ENCODE results near the gene CAMK1D. TPM values are rescaled to one million over a fixed set of nuclear protein-coding genes. Genes with fewer than 3 reads are reported as not detected.
A peak's percentile ranks its signal among the peaks of the same experiment; 100 is the strongest.

Gene CAMK1D
- total RNA-seq, 2 experiments from 2014 or later, result 28.8 to 35.3 TPM

- intact Hi-C loops (cut with DNase I, micrococcal nuclease), result no loop called here
- peaks cover 7% of the 10 kb centered on the region for H3K36me3 Mint-ChIP-seq (ENCODE audit: low read depth)
- no peaks in the 10 kb centered on the region for H3K9me3 ChIP-seq (ENCODE audit: control insufficient read depth in 1 of 2, insufficient read depth in 1 of 2, low read length in 2 of 2)
- no peak overlapping the region for H3K4me3 Mint-ChIP-seq
- TF ChIP-seq CTCF (IDR thresholded peaks at IDR 0.05), result no peak
- no peak overlapping the region for H3K27ac ChIP-seq (ENCODE audit: low read depth in 1 of 2, low read length in 2 of 2)
- ATAC-seq (ENCODE audit: poor library complexity) (no peak), DNase-seq (no peak)
- peaks cover 33% of the 10 kb centered on the region for H3K4me1 Mint-ChIP-seq (ENCODE audit: low read depth)
- no peaks in the 10 kb centered on the region for H3K27me3 Mint-ChIP-seq
- H3K27ac Mint-ChIP-seq, result no peak overlapping the region
- ChIA-PET CTCF (interaction anchor here (0.6 kb wide), 1 partner anchor 41 kb away, joined by 4 read pairs; no protein-coding TSS in a partner anchor), POLR2A (interaction anchor here (1.1 kb wide), 1 partner anchor 9 kb away, joined by 3 read pairs; no protein-coding TSS in a partner anchor)
- peaks cover 4% of the 10 kb centered on the region for H3K4me1 ChIP-seq (ENCODE audit: insufficient read depth, low read length)
- no peak overlapping the region for H3K4me3 ChIP-seq (ENCODE audit: low read length)
- no peaks in the 10 kb centered on the region for H3K27me3 ChIP-seq (ENCODE audit: control insufficient read depth in 1 of 2, insufficient read depth in 2 of 2, low read length in 2 of 2)
- H3K36me3 ChIP-seq (ENCODE audit: insufficient read depth, low read length), result no peaks in the 10 kb centered on the region
- H3K9me3 Mint-ChIP-seq, result no peaks in the 10 kb centered on the region
These were observed 276.2 kb downstream of the CAMK1D start for GRCh38 chr10:12625393-12626023.

DNA sequence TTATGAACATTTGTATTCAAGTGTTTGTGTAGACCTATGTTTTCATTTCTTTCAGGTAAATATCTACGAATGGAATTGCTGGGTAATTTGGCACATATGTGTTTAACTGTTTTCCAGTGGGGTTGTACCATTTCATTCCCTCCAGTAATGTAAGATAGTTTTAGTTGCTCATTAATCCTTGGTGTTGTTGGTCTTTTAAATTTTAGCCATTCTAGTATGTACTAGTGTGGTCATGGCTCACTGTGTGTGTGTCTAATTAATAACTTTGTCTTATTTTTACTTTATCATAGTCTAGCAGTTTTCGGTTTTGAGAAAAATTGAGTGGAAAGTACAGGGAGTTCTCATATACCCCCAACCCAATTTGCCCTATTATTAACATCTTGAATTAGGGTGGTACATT, 278.8 kb downstream of the CAMK1D start:
- Mint-ChIP-seq H3K4me1 (ENCODE audit: low read depth) (peaks cover 44% of the 10 kb centered on the region), H3K27me3 (no peaks in the 10 kb centered on the region), H3K4me3 (no peak overlapping the region), H3K36me3 (ENCODE audit: low read depth) (peaks cover 7% of the 10 kb centered on the region), H3K27ac (no peak overlapping the region), H3K9me3 (no peaks in the 10 kb centered on the region)
- no peaks in the 10 kb centered on the region for H3K27me3 ChIP-seq (ENCODE audit: control insufficient read depth in 1 of 2, insufficient read depth in 2 of 2, low read length in 2 of 2)
- no peak overlapping the region for H3K27ac ChIP-seq (ENCODE audit: low read depth in 1 of 2, low read length in 2 of 2)
- no peak for ATAC-seq (ENCODE audit: poor library complexity)
- H3K4me1 ChIP-seq (ENCODE audit: insufficient read depth, low read length), result peaks cover 4% of the 10 kb centered on the region
- no peaks in the 10 kb centered on the region for H3K9me3 ChIP-seq (ENCODE audit: control insufficient read depth in 1 of 2, insufficient read depth in 1 of 2, low read length in 2 of 2)
- no peak for TF ChIP-seq CTCF (IDR thresholded peaks at IDR 0.05)
- no peaks in the 10 kb centered on the region for H3K36me3 ChIP-seq (ENCODE audit: insufficient read depth, low read length)
- ChIA-PET POLR2A (no interaction called here), CTCF (no interaction called here)
- intact Hi-C loops (cut with DNase I, micrococcal nuclease), result no loop called here
- no peak overlapping the region for H3K4me3 ChIP-seq (ENCODE audit: low read length)
- DNase-seq, result no peak

- ATAC-seq (ENCODE audit: poor library complexity), result no peak
- Mint-ChIP-seq H3K9me3 (no peaks in the 10 kb centered on the region), H3K27me3 (no peaks in the 10 kb centered on the region), H3K27ac (peak overlapping the region; percentile 21), H3K4me1 (ENCODE audit: low read depth) (peaks cover 45% of the 10 kb centered on the region), H3K4me3 (no peak overlapping the region), H3K36me3 (ENCODE audit: low read depth) (peaks cover 4% of the 10 kb centered on the region)
- no peaks in the 10 kb centered on the region for H3K36me3 ChIP-seq (ENCODE audit: insufficient read depth, low read length)
- intact Hi-C loops (cut with DNase I, micrococcal nuclease), result no loop called here
- POLR2A ChIA-PET, result interaction anchor here (1.0 kb wide), 1 partner anchor 279 kb away, joined by 3 read pairs; no protein-coding TSS in a partner anchor
- H3K9me3 ChIP-seq (ENCODE audit: control insufficient read depth in 1 of 2, insufficient read depth in 1 of 2, low read length in 2 of 2), result no peaks in the 10 kb centered on the region
- TF ChIP-seq CTCF (IDR thresholded peaks at IDR 0.05), result no peak
- H3K27ac ChIP-seq (ENCODE audit: low read depth in 1 of 2, low read length in 2 of 2), result no peak overlapping the region
- CTCF ChIA-PET, result no interaction called here
- no peak overlapping the region for H3K4me3 ChIP-seq (ENCODE audit: low read length)
- no peaks in the 10 kb centered on the region for H3K27me3 ChIP-seq (ENCODE audit: control insufficient read depth in 1 of 2, insufficient read depth in 2 of 2, low read length in 2 of 2)
- no peak for DNase-seq
- H3K4me1 ChIP-seq (ENCODE audit: insufficient read depth, low read length), result peaks cover 4% of the 10 kb centered on the region
These were observed 279.8 kb downstream of the CAMK1D start for GRCh38 chr10:12628964-12629766.

Data from CD4-positive, alpha-beta T cell (primary cell).